ENCODE measurements around the gene CAPN5. TPM values are rescaled to one million over a fixed set of nuclear protein-coding genes. Genes with fewer than 3 reads are reported as not detected.

Gene CAPN5
- total and polyA plus RNA-seq, 10 of the 15 experiments (the other 5 are each of a cell fraction or from before 2014, with no cell fraction given) = 0.02 to 0.33 (median 0.07) TPM; not detected in 3

DNA sequence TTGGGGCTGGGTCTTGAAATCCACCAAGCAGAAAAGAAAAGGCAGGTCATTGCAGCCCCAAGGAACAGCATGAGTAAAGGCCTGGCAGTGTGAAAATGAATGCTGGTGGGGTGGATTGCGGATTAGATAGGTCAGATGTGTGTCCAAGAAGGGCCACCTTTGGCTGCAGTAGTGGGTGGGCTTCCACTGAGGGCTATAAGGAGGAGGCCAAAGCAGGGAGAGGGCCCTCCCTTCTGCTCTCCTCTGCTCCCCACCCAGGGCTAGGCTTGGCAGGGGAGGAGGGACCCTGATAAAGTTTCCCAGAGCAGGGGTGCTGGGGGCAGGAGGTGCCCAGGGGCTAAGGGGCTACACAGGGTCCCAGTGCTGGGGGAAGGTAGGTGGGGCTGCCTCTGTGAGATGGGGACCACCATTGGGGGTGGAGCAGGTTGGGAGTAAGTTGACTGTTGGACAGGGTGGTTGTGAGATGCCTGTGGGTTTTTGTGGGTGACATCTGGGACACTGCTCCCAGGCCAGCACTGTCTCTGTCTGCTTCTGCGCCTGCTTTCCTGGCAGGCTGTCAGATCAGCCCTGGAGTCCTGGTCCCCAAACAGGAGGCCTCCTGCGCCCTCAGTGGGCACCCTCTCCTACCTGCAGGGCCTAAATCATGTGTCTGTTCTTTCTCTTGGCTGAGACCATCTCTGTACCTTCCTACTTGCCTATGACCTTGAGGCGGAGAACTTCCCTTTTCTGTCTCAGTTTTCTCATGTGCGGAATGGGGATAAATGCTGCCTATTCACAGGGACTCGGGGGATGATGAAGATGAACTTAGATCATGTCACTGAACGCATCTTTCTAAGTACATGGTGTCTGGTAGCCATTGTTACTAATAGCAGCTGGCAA is 1.9 kb downstream of the CAPN5 start:
- FAIRE-seq = no peak
- DNase-seq (ENCODE audit: low read depth, low spot score) = no peak
- ATAC-seq = no peak
- Histone ChIP-seq H3K9ac (ENCODE audit: control insufficient read depth, insufficient read depth, low read length) (no peak overlapping the region), H3K36me3 (ENCODE audit: control insufficient read depth in 2 of 2, insufficient read depth in 2 of 2, low read length in 1 of 2) (no peaks in the 10 kb centered on the region), H3K4me2 (ENCODE audit: control insufficient read depth, insufficient read depth) (no peak overlapping the region), H3K9me3 (replicated peaks; ENCODE audit: control insufficient read depth, insufficient read depth, low read length) (no peaks in the 10 kb centered on the region), H2AFZ (ENCODE audit: control insufficient read depth, low read depth, low read length) (no peak overlapping the region), H3K4me1 (ENCODE audit: control insufficient read depth, insufficient read depth, low read length) (peaks cover 6% of the 10 kb centered on the region), H3K27me3 (replicated peaks in 1 of 2; ENCODE audit: control insufficient read depth in 2 of 2, insufficient read depth in 2 of 2, low read length in 1 of 2) (peaks cover 0 to 1% of the 10 kb centered on the region in 2 experiments; a peak in 2 of 4 replicates), H4K20me1 (ENCODE audit: control insufficient read depth, insufficient read depth) (no peaks in the 10 kb centered on the region), H3K4me3 (no peak overlapping the region), H3K27ac (ENCODE audit: control insufficient read depth, insufficient read depth) (no peak overlapping the region), H3K79me2 (ENCODE audit: control insufficient read depth, insufficient read depth, low read length) (no peaks in the 10 kb centered on the region)
- ChIA-PET POLR2A (no interaction called here), RAD21 (ENCODE audit: unreplicated experiment) (no interaction called here), SMC1A (ENCODE audit: uncharacterized antibody, unreplicated experiment) (no interaction called here), CTCF (interaction anchor here (0.5 to 1.9 kb wide), 2 partner anchors 23 to 89 kb away, joined by 3 to 6 read pairs; no protein-coding TSS in a partner anchor)
- WGBS (ENCODE audit: insufficient coverage, insufficient replicate concordance, low lambda C conversion rate, missing lambda C conversion rate) = 43% methylated on average over 7 of the region's 7 CpGs
- BruUV-seq (replicated peaks) = no TSS peak
- in situ Hi-C loops (cut with MboI) = no loop called here
- TF ChIP-seq ATF2 (IDR thresholded peaks at IDR 0.05; ENCODE audit: low read length) (no peak), SUPT20H (IDR thresholded peaks at IDR 0.05; ENCODE audit: borderline replicate concordance, control insufficient read depth, low read depth, low read length) (no peak), TCF12 (IDR thresholded peaks at IDR 0.05; ENCODE audit: low read depth, low read length) (no peak), TBL1XR1 (IDR thresholded peaks at IDR 0.05; ENCODE audit: low read depth, low read length) (no peak), BCL11A (IDR thresholded peaks at IDR 0.05; ENCODE audit: low read depth, low read length) (no peak), ATF3 (IDR thresholded peaks at IDR 0.05; ENCODE audit: borderline replicate concordance, extremely low read depth, low read depth, low read length) (no peak), MYB (IDR thresholded peaks at IDR 0.05; ENCODE audit: borderline replicate concordance, low read depth, low read length) (no peak), NR2F1 (conservative IDR thresholded peaks at IDR 0.05) (no peak), MTA2 (IDR thresholded peaks at IDR 0.05; ENCODE audit: low read depth) (no peak), RAD21 (IDR thresholded peaks at IDR 0.05; ENCODE audit: insufficient read depth, low read depth, low read length) (no peak), RUNX3 (IDR thresholded peaks at IDR 0.05; ENCODE audit: low read length) (no peak)
- TF ChIP-seq, protein P1, sequence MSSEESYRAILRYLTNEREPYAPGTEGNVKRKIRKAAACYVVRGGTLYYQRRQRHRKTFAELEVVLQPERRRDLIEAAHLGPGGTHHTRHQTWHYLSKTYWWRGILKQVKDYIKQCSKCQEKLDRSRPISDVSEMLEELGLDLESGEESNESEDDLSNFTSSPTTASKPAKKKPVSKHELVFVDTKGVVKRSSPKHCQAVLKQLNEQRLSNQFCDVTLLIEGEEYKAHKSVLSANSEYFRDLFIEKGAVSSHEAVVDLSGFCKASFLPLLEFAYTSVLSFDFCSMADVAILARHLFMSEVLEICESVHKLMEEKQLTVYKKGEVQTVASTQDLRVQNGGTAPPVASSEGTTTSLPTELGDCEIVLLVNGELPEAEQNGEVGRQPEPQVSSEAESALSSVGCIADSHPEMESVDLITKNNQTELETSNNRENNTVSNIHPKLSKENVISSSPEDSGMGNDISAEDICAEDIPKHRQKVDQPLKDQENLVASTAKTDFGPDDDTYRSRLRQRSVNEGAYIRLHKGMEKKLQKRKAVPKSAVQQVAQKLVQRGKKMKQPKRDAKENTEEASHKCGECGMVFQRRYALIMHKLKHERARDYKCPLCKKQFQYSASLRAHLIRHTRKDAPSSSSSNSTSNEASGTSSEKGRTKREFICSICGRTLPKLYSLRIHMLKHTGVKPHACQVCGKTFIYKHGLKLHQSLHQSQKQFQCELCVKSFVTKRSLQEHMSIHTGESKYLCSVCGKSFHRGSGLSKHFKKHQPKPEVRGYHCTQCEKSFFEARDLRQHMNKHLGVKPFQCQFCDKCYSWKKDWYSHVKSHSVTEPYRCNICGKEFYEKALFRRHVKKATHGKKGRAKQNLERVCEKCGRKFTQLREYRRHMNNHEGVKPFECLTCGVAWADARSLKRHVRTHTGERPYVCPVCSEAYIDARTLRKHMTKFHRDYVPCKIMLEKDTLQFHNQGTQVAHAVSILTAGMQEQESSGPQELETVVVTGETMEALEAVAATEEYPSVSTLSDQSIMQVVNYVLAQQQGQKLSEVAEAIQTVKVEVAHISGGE (CRISPR knock-in tag; IDR thresholded peaks at IDR 0.05) = no peak
- TF ChIP-seq, protein P2, sequence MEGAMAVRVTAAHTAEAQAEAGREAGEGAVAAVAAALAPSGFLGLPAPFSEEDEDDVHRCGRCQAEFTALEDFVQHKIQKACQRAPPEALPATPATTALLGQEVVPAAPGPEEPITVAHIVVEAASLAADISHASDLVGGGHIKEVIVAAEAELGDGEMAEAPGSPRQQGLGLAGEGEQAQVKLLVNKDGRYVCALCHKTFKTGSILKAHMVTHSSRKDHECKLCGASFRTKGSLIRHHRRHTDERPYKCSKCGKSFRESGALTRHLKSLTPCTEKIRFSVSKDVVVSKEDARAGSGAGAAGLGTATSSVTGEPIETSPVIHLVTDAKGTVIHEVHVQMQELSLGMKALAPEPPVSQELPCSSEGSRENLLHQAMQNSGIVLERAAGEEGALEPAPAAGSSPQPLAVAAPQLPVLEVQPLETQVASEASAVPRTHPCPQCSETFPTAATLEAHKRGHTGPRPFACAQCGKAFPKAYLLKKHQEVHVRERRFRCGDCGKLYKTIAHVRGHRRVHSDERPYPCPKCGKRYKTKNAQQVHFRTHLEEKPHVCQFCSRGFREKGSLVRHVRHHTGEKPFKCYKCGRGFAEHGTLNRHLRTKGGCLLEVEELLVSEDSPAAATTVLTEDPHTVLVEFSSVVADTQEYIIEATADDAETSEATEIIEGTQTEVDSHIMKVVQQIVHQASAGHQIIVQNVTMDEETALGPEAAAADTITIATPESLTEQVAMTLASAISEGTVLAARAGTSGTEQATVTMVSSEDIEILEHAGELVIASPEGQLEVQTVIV (IDR thresholded peaks at IDR 0.05; ENCODE audit: borderline replicate concordance, partially characterized antibody) = no peak
- intact Hi-C loops (cut with micrococcal nuclease; ENCODE audit: unreplicated experiment) = no loop called here
